T-helper 2 cell treated with Interferon-gamma antibody and Interleukin-4, amounts not matched to agents 100 ng/mL and 5 ng/mL, for 36 hours (primary cell): ENCODE data around the gene TARBP1. TPM values are rescaled to one million over a fixed set of nuclear protein-coding genes. Genes with fewer than 3 reads are reported as not detected.

Experiments used
- intact Hi-C: fragments of 100-400 bp; cut with micrococcal nuclease; formaldehyde crosslinking; loops from one replicate; pipeline ENCODE4 v1.15.1; 2023
- total RNA-seq: library from RNA; stranded (reverse); gene quantifications from 2 replicates; pipeline ENCODE4 v1.2.3, GENCODE V29; 2022

The TARBP1 gene
- total RNA-seq, 1 donor from 2014 or later, result 55.8 TPM

DNA sequence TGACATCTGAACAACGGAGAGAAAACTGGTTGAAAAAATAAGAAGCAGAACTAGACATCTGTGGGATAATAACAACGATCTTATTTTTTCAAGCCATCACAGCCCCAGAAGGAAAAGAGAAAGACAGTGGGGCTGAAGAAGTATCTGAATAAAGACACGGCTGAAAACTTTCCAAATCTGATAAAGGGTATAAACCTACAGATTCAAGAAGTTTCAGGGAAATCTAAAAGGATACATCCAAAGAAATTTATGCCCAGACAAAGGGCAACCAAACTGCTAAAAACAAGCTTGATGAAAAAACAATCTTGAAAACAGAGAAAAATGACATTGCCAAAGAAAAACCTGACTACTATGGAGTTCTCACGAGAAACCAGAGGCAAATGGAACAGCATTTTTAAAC lies 40.4 kb downstream of the TARBP1 start:
- intact Hi-C loops, result no loop called here

GRCh38 chr1:234437423-234438171 lies 41.4 kb downstream of the TARBP1 start:
- intact Hi-C loops, result no loop called here

- intact Hi-C loops, result no loop called here
Observed at GRCh38 chr1:234435620-234436019, 43.4 kb downstream of the TARBP1 start.

DNA sequence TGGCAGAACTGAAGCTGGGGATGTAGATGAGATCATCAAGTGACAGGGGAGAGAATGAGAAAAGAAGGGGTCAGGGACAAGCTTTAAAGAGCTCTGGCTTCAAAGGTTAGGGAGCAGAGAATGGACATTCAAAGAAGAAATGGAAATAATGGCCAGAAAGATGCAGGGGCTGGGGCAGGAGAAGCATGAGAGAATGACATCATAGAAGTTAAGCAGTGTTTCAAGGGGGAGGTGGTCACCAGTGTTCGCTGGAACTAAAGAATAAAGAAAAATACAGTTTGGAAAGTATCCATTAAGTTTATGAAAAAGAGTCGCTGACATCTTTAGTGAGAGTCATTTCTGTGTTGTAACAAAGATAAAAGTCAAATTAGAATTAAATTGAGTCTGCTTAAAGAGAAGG lies 44.3 kb downstream of the TARBP1 start:
- intact Hi-C loops, result no loop called here

DNA sequence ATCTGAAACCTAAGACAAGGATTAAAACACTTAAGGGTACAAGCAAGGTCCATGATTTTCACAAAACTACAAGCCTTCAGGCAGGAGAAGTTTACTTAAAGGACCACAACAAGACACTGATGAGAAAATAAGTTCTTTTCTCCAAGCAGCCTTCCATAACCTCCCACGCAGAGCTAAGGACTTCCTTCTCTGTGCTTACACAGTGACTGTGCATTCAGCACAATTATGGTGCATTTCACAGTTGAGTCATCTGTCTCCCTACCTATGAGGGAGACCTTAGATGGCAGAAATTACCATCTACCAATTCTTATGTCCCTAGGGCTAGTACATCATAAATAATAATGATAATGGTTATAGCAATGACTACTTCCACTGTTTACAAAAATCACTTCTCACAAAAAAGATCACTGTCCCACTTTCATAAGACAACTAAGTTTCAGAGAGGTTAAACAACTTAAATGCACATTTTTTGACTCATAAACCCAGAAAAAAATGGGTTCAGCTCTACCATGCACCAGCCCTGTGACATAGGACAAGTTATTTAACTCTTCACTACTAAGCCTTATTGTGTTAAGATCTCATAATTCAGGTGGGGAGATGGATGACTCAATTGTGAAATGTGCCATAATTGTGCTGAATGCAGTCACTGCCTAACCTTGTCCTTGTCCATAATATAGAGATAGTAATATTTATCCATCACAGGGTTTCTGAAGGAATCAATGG lies 45.3 kb downstream of the TARBP1 start:
- intact Hi-C loops, result no loop called here

DNA sequence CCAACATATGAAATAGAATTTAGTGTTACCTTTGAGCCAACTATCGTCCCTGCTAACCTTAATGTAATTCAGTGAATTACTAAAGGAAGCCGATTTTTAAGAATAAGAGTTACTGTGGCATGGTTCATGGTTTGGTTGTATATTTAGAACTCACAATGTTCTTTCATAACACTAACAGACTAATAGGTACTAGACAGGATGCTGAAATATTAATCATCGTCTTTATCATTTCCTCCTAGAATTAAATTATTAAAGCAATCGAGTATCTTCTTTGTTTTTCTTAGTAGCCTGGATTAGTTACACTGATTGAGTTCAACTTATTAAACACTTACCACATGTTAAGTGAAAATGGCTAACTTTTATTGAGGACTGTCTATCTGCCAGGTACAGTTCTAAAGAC lies 47.7 kb downstream of the TARBP1 start:
- intact Hi-C loops, result no loop called here

GRCh38 chr1:234430691-234431090 lies 48.3 kb downstream of the TARBP1 start:
- intact Hi-C loops, result no loop called here

GRCh38 chr1:234429434-234429806 lies 49.6 kb downstream of the TARBP1 start:
- intact Hi-C loops, result no loop called here

DNA sequence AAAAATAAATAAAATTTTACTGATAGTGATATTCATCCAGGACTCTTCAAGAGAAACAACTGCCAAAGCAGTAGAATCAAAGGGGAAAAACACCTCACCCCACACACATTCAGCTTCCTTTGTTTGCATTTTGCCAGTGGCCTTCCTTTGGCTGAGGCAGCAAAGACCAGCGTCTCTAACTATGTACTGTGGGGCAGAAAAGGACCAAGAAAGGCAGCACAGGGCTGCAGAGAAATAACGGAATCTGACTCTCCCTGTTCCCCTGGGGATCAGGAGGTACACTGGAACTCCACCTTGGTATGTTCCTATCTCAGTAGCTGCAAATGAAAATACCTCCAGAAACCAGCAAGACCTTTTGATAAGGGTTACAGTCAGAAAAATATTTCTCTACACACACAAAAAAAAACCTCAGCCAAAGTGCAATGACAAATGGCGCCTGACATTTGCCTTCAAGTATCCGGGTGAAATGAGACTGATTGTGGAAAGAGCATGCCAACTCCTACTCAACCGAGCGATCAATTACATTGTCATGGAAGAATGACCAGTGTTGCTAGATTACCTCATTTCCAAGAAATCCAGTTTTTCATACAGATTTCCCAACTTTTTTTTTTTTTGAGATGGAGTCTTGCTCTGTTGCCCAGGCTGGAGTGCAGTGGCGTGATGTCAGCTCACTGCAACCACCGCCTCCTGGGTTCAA lies 50.9 kb downstream of the TARBP1 start:
- intact Hi-C loops, result no loop called here

GRCh38 chr1:234413990-234414389 lies 65.0 kb downstream of the TARBP1 start:
- intact Hi-C loops, result no loop called here

GRCh38 chr1:234413485-234413884 lies 65.5 kb downstream of the TARBP1 start:
- intact Hi-C loops, result no loop called here

- intact Hi-C loops, result no loop called here
Observed at GRCh38 chr1:234412830-234413229, 66.1 kb downstream of the TARBP1 start.

GRCh38 chr1:234409328-234409727 lies 69.7 kb downstream of the TARBP1 start:
- intact Hi-C loops, result loop anchor here (1.0 to 10.0 kb wide), 6 partner anchors 9 to 295 kb away; partner anchors contain the start of gene COA6

- intact Hi-C loops, result loop anchor here (1.0 to 10.0 kb wide), 6 partner anchors 8 to 294 kb away; partner anchors contain the start of gene COA6
Observed at GRCh38 chr1:234408757-234409156, 70.2 kb downstream of the TARBP1 start.

DNA sequence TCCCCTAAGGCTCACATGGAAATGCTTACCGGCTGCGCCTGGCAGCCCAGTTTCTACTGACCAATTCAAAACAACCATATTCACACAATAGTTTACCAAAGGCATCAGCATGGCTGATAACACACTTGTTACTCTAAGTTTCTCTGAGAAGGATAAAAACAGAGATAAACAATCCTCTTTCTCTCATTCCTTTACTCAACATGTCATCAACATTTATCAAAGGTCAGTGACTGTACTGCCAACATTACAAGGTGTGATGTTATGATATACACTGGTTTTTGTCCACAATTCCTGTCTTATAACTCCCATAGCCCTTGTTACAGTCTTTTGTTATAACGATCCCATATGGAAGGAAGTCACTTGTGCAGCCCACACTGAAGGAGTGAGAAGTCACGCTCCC lies 72.1 kb downstream of the TARBP1 start:
- intact Hi-C loops, result loop anchor here (10.0 kb wide), 1 partner anchor 292 kb away; no protein-coding TSS in a partner anchor

GRCh38 chr1:234405676-234406075 lies 73.3 kb downstream of the TARBP1 start:
- intact Hi-C loops, result loop anchor here (10.0 kb wide), 1 partner anchor 291 kb away; no protein-coding TSS in a partner anchor

DNA sequence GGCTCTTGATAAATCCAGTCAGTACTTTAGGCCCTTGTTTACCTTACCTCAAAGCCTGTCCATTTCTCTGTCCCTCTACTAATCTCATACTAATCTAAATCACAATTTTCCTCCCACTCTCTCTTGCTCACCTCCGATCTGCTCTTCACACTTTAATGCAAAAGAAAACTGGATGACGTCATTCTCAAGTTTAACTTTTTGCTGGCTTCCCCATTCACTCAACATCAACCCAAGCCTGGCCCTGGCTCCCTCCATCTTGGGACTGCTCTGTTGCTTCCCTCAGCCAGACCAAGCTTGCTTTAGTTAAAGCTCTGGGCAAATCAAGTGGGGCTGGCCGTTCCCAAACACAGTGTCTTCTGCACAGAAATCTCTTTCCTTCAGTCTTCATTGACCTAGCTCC lies 76.0 kb downstream of the TARBP1 start:
- intact Hi-C loops, result loop anchor here (5.0 to 10.0 kb wide), 2 partner anchors 204 to 288 kb away; no protein-coding TSS in a partner anchor

DNA sequence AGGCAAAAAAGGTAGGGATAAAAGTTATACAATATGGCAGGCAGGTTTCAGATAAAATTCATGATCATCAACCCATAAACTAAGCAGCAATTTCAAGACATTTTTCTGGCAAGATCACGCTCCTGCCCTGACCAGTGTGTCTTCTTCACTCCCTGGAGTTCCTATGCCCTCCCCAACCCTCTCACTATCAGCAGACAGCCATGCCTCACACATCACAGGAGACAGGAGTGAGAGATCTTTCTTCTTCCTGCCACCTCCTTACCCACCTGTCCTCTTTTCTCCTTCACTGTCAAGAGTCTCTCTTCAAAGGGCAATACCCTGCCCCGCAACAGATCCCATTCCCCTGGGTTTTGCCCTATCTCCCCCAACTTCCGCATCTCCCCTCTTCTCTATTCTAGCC lies 77.3 kb downstream of the TARBP1 start:
- intact Hi-C loops, result loop anchor here (5.0 to 10.0 kb wide), 2 partner anchors 206 to 287 kb away; no protein-coding TSS in a partner anchor

DNA sequence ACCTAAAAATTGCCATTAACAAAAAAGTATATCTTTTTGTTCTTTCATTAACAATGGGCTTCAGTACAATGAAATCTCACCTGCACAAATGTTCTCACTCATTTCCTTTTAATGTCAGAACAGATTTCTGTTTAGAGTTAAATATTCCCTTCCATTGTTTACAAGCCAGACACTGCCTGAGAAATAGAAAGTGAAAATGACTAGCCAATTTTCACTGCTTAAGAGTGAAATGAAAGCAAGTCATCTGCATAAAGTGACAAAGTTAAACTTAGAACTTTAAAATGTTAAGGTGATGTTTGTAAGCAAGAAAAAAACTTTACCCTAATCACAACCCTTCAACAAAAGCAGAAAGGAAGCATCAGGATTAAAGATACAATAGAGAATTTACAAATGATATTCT lies 78.2 kb downstream of the TARBP1 start:
- intact Hi-C loops, result loop anchor here (1.0 to 10.0 kb wide), 4 partner anchors 9 to 286 kb away; partner anchors contain the start of gene COA6

DNA sequence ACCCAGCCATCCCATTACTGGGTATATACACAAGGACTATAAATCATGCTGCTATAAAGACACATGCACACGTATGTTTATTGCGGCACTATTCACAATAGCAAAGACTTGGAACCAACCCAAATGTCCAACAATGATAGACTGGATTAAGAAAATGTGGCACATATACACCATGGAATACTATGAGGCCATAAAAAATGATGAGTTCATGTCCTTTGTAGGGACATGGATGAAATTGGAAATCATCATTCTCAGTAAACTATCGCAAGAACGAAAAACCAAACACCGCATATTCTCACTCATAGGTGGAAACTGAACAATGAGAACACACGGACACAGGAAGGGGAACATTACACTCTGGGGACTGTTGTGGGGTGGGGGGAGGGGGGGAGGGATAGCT lies 79.5 kb downstream of the TARBP1 start:
- intact Hi-C loops, result loop anchor here (2.0 kb wide), 1 partner anchor 79 kb away; the partner anchor contains the start of gene TARBP1

DNA sequence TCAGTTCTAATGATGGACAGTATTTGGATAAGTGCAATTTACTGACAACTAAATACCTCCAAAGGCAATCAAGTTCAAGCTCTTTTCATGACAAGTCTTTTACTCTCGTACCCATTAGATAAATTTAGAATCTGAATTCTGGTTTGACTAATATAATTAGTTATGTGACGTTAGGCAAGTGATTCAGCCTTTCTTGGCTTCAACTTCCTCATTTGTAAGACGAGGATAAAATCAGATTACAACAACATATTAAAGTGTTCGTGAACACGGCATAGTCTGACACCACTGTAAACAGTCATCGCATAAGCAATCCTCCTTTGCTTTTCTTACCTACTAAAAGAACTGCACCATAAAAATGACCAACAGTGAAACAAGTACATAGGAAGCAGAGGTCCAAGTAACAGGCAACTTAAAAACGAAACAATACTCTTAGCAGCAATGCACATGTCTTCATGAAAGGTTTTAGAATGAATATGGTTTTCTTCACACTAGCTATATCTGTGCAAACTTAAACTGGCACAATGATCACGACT lies 80.1 kb downstream of the TARBP1 start:
- intact Hi-C loops, result loop anchor here (2.0 kb wide), 1 partner anchor 80 kb away; the partner anchor contains the start of gene TARBP1
